Loucy (cell line): ENCODE results near the gene BIK.

Experiments used
- EZH2phosphoT487 ChIP-seq: fragments of 200-600 bp; IDR thresholded peaks from 2 replicates; pipeline ENCODE4 v1.6.1; 2018; ENCODE audit warnings: antibody characterized with exemption, mild to moderate bottlenecking, moderate library complexity, borderline replicate concordance
- TF ChIP-seq, protein P1 (sequence below): fragments of 200-600 bp; sonication (generic); conservative IDR thresholded peaks from 2 replicates; pipeline ENCODE4 v1.5.1; 2014; ENCODE audit warnings: mild to moderate bottlenecking, antibody characterized with exemption, low read length

DNA sequence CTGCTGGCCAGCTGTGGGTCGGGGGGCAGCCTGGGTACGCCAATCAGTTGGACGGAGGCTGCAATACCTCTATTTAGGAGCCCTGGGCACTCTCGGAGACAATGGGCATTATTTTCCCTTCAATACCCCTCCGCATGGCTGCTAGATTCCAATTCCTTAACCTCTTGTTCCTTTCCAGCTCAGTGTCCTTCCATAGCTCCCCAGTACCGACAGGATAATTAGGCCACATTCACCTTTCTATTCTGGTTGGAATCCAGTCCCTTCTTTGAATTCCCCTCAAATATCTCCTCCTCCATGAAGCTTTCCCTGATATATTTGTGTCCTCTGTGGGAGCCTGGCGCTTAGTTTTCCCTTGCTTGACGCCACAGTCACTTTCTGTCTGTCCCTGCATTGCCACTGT is 4.2 kb upstream of the BIK start:
- no peak for TF ChIP-seq EZH2phosphoT487
- TF ChIP-seq, protein P1, sequence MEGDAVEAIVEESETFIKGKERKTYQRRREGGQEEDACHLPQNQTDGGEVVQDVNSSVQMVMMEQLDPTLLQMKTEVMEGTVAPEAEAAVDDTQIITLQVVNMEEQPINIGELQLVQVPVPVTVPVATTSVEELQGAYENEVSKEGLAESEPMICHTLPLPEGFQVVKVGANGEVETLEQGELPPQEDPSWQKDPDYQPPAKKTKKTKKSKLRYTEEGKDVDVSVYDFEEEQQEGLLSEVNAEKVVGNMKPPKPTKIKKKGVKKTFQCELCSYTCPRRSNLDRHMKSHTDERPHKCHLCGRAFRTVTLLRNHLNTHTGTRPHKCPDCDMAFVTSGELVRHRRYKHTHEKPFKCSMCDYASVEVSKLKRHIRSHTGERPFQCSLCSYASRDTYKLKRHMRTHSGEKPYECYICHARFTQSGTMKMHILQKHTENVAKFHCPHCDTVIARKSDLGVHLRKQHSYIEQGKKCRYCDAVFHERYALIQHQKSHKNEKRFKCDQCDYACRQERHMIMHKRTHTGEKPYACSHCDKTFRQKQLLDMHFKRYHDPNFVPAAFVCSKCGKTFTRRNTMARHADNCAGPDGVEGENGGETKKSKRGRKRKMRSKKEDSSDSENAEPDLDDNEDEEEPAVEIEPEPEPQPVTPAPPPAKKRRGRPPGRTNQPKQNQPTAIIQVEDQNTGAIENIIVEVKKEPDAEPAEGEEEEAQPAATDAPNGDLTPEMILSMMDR = no peak
